Keratinocyte (primary cell): Measurements from ENCODE around the gene MRTFA. TPM values are rescaled to one million over a fixed set of nuclear protein-coding genes. Genes with fewer than 3 reads are reported as not detected.
"Not testable (repeated sequence)": the region's sequence is repeated elsewhere in the genome, so short reads cannot be mapped to it uniquely, and the experiment has no call there.

Experiments used
- DNase-seq: peaks from one replicate; pipeline ENCODE4 v3.0.0-alpha.2; 2011; ENCODE audit warnings: low read depth, missing footprints, low spot score
- FAIRE-seq: peaks from 2 replicates; lab custom pipeline; 2011; peaks lifted over from hg19 to GRCh38; lab: Jason Lieb, UNC
- H2AFZ ChIP-seq: 2 replicates; pipeline ENCODE4 v1.6.0; 2012; ENCODE audit warnings: low read length, control low read depth, inconsistent platforms; ENCODE audit not compliant: control insufficient read depth
- H3K27ac ChIP-seq: 2 replicates; pipeline ENCODE4 v1.5.1; 2011; ENCODE audit warnings: low read length; ENCODE audit not compliant: control insufficient read depth, insufficient read depth
- H3K27me3 ChIP-seq: 3 replicates; pipeline ENCODE4 v1.6.0; 2011; ENCODE audit warnings: low read length; ENCODE audit not compliant: control insufficient read depth, insufficient read depth; ENCODE audit errors: extremely low read depth
- H3K36me3 ChIP-seq, 2 experiments: 2 replicates in 1 of 2; 3 replicates in 1 of 2; pipeline ENCODE4 v1.5.1; 2011; ENCODE audit warnings: low read length in 2 of 2, mild to moderate bottlenecking in 1 of 2; ENCODE audit not compliant: control insufficient read depth in 2 of 2, insufficient read depth in 2 of 2; ENCODE audit errors: extremely low read depth in 1 of 2
- H3K4me1 ChIP-seq: 3 replicates; pipeline ENCODE4 v1.5.1; 2011; ENCODE audit warnings: low read length; ENCODE audit not compliant: control insufficient read depth, insufficient read depth; ENCODE audit errors: extremely low read depth
- H3K4me2 ChIP-seq: 3 replicates; pipeline ENCODE4 v1.6.0; 2011; ENCODE audit warnings: low read depth, low read length; ENCODE audit not compliant: control insufficient read depth, insufficient read depth; ENCODE audit errors: extremely low read depth
- H3K4me3 ChIP-seq, 3 experiments: fragments of 200-600 bp in 1 of 3; sonication (generic) in 1 of 3; 2 replicates in 2 of 3; 3 replicates in 1 of 3; pipeline ENCODE4 v1.5.1; 2011 to 2016; ENCODE audit warnings: low read length in 3 of 3, mild to moderate bottlenecking in 3 of 3, control low read depth in 2 of 3, inconsistent platforms in 1 of 3, low read depth in 1 of 3, mixed read lengths in 1 of 3, mixed run types in 1 of 3, moderate library complexity in 1 of 3; ENCODE audit not compliant: control insufficient read depth in 2 of 3, insufficient read depth in 2 of 3; ENCODE audit errors: extremely low read depth in 1 of 3
- H3K79me2 ChIP-seq: 2 replicates; pipeline ENCODE4 v1.6.0; 2012; ENCODE audit warnings: low read length; ENCODE audit not compliant: control insufficient read depth, insufficient read depth
- H3K9ac ChIP-seq: 3 replicates; pipeline ENCODE4 v1.6.0; 2011; ENCODE audit warnings: low read length; ENCODE audit not compliant: control insufficient read depth, insufficient read depth; ENCODE audit errors: extremely low read depth
- H3K9me1 ChIP-seq: 3 replicates; pipeline ENCODE4 v1.6.0; 2011; ENCODE audit warnings: low read length; ENCODE audit not compliant: control insufficient read depth, insufficient read depth; ENCODE audit errors: extremely low read depth
- H3K9me3 ChIP-seq: 2 replicates; pipeline ENCODE4 v1.5.1; 2012; ENCODE audit warnings: low read depth, low read length; ENCODE audit not compliant: control insufficient read depth
- H4K20me1 ChIP-seq: 3 replicates; pipeline ENCODE4 v1.6.0; 2011; ENCODE audit warnings: low read length; ENCODE audit not compliant: control insufficient read depth, insufficient read depth; ENCODE audit errors: extremely low read depth
- CTCF ChIP-seq, 3 experiments: IDR thresholded peaks in 1 of 3; conservative IDR thresholded peaks in 1 of 3; optimal IDR thresholded peaks in 1 of 3; 2 replicates in 2 of 3; 3 replicates in 1 of 3; pipeline versions ENCODE3 to v1.5.1; 2011; ENCODE audit warnings: low read length in 3 of 3, mild to moderate bottlenecking in 3 of 3, moderate library complexity in 2 of 3, control low read depth in 1 of 3, inconsistent platforms in 1 of 3; ENCODE audit not compliant: insufficient read depth in 2 of 3; ENCODE audit errors: extremely low read depth in 1 of 3
- EZH2 ChIP-seq: IDR thresholded peaks from one replicate; pipeline ENCODE4 v1.6.1; 2012; ENCODE audit warnings: inconsistent platforms, mild to moderate bottlenecking, low read length, moderate library complexity
- dilution Hi-C: fragments of 300-500 bp; cut with MboI; formaldehyde crosslinking; loops from one replicate; pipeline ENCODE4 v1.7.0; 2020; ENCODE audit warnings: low sequenced_read_pairs; ENCODE audit not compliant: extremely low pct_ligation_motif_present
- polyA plus RNA-seq, 5 experiments: library from polyadenylated mRNA; depleted of rRNA in 3 of 5; stranded (reverse) in 3 of 5; stranded (forward) in 1 of 5; unstranded in 1 of 5; fragments of >200 nt; gene quantifications; 1 replicate in 1 of 5; 2 replicates in 3 of 5; 3 replicates in 1 of 5; pipeline versions ENCODE4 v1.2.1 to v1.2.3, GENCODE V29; 2011 to 2012; ENCODE audit warnings: missing spikeins in 2 of 5, low read depth in 1 of 5, low replicate concordance in 1 of 5

MRTFA gene
- polyA plus RNA-seq, 1 donor (not counting 4 experiments of a cell fraction or from before 2014, with no cell fraction given), result 6.5 TPM

- Histone ChIP-seq H3K4me3 (no peak overlapping the region), H3K27ac (peak overlapping the region; percentile 77), H2AFZ (no peak overlapping the region), H3K4me1 (peaks cover 56% of the 10 kb centered on the region), H4K20me1 (no peaks in the 10 kb centered on the region), H3K36me3 (no peaks in the 10 kb centered on the region), H3K27me3 (no peaks in the 10 kb centered on the region), H3K9me1 (no peaks in the 10 kb centered on the region), H3K4me2 (peak overlapping the region; percentile 57), H3K9me3 (no peaks in the 10 kb centered on the region), H3K79me2 (peaks cover 71% of the 10 kb centered on the region), H3K9ac (peak overlapping the region; percentile 38)
- DNase-seq (no peak), FAIRE-seq (no peak)
- dilution Hi-C loops, result no loop called here
- no peak for TF ChIP-seq EZH2
- no peak for TF ChIP-seq CTCF (optimal IDR thresholded peaks at IDR 0.05 in 1 of 3, IDR thresholded peaks at IDR 0.05 in 1 of 3, conservative IDR thresholded peaks at IDR 0.05 in 1 of 3; ENCODE audit: extremely low read depth in 1 of 3, insufficient read depth in 2 of 3, low read length in 3 of 3)
These were observed 34.3 kb downstream of the MRTFA start for GRCh38 chr22:40602231-40602630.

GRCh38 chr22:40599731-40600130, 36.8 kb downstream of the MRTFA start:
- Histone ChIP-seq H3K4me2 (no peak overlapping the region), H3K27ac (no peak overlapping the region), H3K4me1 (peaks cover 64% of the 10 kb centered on the region), H3K4me3 (no peak overlapping the region), H4K20me1 (no peaks in the 10 kb centered on the region), H3K9ac (no peak overlapping the region), H3K27me3 (no peaks in the 10 kb centered on the region), H3K9me3 (no peaks in the 10 kb centered on the region), H3K79me2 (peaks cover 71% of the 10 kb centered on the region), H3K9me1 (no peaks in the 10 kb centered on the region), H3K36me3 (no peaks in the 10 kb centered on the region), H2AFZ (no peak overlapping the region)
- FAIRE-seq, result no peak
- DNase-seq, result no peak
- dilution Hi-C loops, result no loop called here
- TF ChIP-seq CTCF (optimal IDR thresholded peaks at IDR 0.05 in 1 of 3, IDR thresholded peaks at IDR 0.05 in 1 of 3, conservative IDR thresholded peaks at IDR 0.05 in 1 of 3; ENCODE audit: extremely low read depth in 1 of 3, insufficient read depth in 2 of 3, low read length in 3 of 3) (no peak), EZH2 (no peak)

GRCh38 chr22:40598712-40599111, 37.8 kb downstream of the MRTFA start:
- H3K36me3 ChIP-seq, H4K20me1 ChIP-seq, FAIRE-seq, H2AFZ ChIP-seq, H3K9me3 ChIP-seq, dilution Hi-C loops, H3K9me1 ChIP-seq, H3K27me3 ChIP-seq: not testable (repeated sequence)
- H3K4me1 ChIP-seq, result peaks cover 70% of the 10 kb centered on the region
- peak overlapping the region; percentile 20 for H3K9ac ChIP-seq
- peak overlapping the region in 2 of 3 experiments; percentile 38 to 49 for H3K4me3 ChIP-seq
- peak overlapping the region; percentile 93 for H3K4me2 ChIP-seq
- H3K79me2 ChIP-seq, result peaks cover 74% of the 10 kb centered on the region
- peak; percentile 19 for DNase-seq
- peak overlapping the region; percentile 86 for H3K27ac ChIP-seq
